ENCODE measurements around the gene STK24.

The STK24 gene

DNA sequence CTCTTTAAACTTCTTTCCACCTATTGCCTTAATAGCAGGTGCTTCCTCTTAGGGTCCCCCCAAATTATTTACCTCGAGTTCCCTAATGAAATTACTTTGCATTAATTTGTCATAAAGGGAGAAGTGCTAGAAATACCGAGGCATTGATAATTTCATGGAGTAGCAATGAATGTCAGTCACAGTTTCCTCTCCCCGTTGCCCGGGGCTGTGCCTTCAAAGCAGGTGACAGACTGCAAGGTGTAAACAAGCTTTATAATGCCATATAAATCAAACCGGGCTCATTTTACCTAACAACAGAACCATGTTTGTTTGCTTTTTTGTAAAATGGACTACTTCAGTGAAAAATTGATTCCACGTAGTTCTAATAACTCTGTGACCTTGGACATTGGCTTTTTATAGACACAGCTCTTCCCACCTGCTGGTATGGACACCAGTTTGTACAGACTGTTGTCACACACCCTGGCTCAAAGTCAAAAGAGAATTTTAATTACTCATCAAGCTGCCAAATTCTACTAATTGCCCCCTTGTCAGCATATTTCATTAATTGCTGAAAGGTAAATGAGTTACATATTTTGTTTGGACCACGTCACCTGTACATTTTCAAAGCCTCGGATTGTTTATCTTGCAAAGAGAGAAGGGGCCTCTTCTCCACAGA lies 171.1 kb downstream of the STK24 start:
- Mint-ChIP-seq H3K9me3 (no peaks in the 10 kb centered on the region), H3K27ac (no peak overlapping the region), H3K36me3 (no peaks in the 10 kb centered on the region), H3K4me3 (no peak overlapping the region), H3K4me1 (no peaks in the 10 kb centered on the region), H3K27me3 (no peaks in the 10 kb centered on the region)
- no peak for DNase-seq
- CTCF ChIA-PET: no interaction called here

DNA sequence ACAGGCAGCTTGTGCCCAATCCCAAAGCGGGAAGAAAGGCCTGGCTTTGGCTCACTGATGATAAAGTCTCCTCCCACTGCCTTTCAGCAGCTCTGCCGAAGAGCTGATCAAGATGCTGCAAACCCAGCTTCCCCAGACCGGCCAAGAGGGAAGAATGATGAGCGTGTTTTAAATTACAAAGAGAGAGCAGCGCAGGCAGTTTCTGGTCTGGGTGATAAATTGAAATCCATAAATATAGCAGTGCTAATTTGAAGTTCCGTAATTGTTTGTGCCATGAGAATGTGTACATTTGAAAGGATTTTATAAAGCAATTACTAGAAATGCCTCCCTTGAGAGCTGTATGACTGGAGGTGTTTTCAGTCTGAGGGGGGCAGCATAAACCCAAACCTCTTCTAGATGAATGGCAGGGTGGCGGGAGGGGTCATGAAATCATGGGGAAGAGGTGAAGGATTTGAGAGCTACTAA lies 171.8 kb downstream of the STK24 start:
- Mint-ChIP-seq H3K4me3 (no peak overlapping the region), H3K4me1 (no peaks in the 10 kb centered on the region), H3K36me3 (no peaks in the 10 kb centered on the region), H3K27ac (no peak overlapping the region), H3K9me3 (no peaks in the 10 kb centered on the region), H3K27me3 (no peaks in the 10 kb centered on the region)
- DNase-seq: no peak
- CTCF ChIA-PET: no interaction called here

DNA sequence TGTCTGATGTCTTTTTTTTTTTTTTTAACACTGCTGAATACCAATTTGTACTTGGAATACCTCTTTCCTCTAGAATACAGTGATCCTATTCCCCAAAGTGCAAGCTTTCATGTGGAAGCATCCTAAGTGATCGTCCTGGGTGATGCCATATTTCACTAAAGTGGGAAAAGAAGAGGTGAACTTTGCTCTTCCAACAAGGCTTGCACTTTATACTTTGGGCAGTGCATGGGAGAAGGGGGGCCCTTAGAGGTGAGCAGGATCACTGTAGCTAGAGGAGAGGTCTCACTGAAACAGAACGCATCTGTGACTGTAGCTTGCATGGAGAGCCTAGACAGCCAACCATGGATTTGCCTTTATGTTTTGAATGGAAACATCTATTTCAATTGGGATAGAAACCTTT lies 173.8 kb downstream of the STK24 start:
- Mint-ChIP-seq H3K27me3 (peaks cover 5% of the 10 kb centered on the region), H3K27ac (no peak overlapping the region), H3K36me3 (no peaks in the 10 kb centered on the region), H3K9me3 (no peaks in the 10 kb centered on the region), H3K4me1 (no peaks in the 10 kb centered on the region), H3K4me3 (no peak overlapping the region)
- no peak for DNase-seq
- CTCF ChIA-PET: interaction anchor here (0.6 to 1.2 kb wide), 2 partner anchors 8 to 245 kb away, joined by 3 to 4 read pairs; no protein-coding TSS in a partner anchor

DNA sequence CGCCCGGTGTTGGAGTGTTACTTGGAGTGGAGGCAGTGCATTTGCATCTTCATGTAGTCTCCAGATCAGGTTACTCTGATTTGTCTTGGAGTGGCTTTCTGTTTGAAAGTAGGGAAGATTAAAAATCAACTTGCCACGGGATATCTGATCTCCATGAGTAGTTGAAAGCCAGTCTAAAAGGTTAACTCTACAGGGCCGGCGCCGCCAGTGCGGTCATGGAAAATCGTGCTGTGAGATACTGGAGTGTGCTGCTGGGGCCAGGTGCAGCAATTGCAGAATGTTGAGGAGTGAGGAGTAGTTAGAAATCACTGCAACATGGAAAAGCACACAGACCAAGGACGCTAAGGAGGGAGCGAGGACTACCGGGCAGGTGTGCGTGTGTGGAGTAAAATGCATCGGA lies 175.0 kb downstream of the STK24 start:
- no peak overlapping the region for H3K4me3 Mint-ChIP-seq
- no peak overlapping the region for H3K27ac Mint-ChIP-seq
- no peaks in the 10 kb centered on the region for H3K36me3 Mint-ChIP-seq
- no peaks in the 10 kb centered on the region for H3K4me1 Mint-ChIP-seq
- H3K27me3 Mint-ChIP-seq: peaks cover 5% of the 10 kb centered on the region
- CTCF ChIA-PET: interaction anchor here (0.6 kb wide), 1 partner anchor 9 kb away, joined by 3 read pairs; no protein-coding TSS in a partner anchor
- H3K9me3 Mint-ChIP-seq: no peaks in the 10 kb centered on the region
- DNase-seq: no peak

DNA sequence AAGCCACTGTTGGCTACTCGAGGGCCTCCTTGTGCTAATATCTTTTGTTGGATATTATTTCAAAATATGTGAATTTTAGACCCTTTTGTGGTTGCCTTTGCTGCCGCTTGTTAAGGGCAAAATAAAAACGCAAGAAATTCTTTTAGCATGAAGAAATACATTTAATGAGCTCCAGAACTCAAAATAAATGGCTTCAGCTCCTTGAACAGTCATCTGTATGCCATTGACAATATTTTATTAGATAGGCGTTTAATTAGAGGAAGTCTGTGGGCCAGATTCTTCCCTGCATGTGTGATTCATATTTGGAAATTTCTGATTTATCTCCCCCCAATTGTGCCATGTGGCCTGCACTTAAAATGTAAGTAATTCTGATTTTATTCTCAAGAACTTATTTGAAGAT lies 177.2 kb downstream of the STK24 start:
- Mint-ChIP-seq H3K36me3 (no peaks in the 10 kb centered on the region), H3K4me1 (no peaks in the 10 kb centered on the region), H3K27me3 (peaks cover 8% of the 10 kb centered on the region), H3K9me3 (no peaks in the 10 kb centered on the region), H3K4me3 (no peak overlapping the region), H3K27ac (no peak overlapping the region)
- no peak for DNase-seq
- CTCF ChIA-PET: interaction anchor here (0.6 kb wide), 1 partner anchor 67 kb away, joined by 4 read pairs; no protein-coding TSS in a partner anchor

DNA sequence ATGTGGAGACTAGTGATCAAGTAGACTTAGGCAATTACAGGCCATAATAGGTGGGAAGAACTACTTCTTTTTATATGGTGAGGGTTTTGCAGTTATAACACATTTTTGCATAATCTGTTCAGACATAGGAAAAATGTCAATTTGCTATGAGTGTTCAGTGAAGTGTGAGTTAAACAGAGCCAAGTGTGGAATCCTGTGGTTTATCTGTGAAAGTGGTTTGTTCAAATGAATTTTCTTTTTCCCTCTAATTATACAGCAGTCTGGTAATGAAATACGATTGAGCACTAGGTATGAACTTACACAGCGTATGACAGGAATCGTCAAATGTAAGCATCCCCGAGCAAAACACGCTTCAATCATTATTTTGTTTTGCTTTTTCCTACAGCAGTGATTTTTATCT lies 178.3 kb downstream of the STK24 start:
- H3K27ac Mint-ChIP-seq: no peak overlapping the region
- CTCF ChIA-PET: no interaction called here
- no peak overlapping the region for H3K4me3 Mint-ChIP-seq
- no peak for DNase-seq
- peaks cover 8% of the 10 kb centered on the region for H3K27me3 Mint-ChIP-seq
- H3K9me3 Mint-ChIP-seq: no peaks in the 10 kb centered on the region
- no peaks in the 10 kb centered on the region for H3K4me1 Mint-ChIP-seq
- H3K36me3 Mint-ChIP-seq: no peaks in the 10 kb centered on the region

DNA sequence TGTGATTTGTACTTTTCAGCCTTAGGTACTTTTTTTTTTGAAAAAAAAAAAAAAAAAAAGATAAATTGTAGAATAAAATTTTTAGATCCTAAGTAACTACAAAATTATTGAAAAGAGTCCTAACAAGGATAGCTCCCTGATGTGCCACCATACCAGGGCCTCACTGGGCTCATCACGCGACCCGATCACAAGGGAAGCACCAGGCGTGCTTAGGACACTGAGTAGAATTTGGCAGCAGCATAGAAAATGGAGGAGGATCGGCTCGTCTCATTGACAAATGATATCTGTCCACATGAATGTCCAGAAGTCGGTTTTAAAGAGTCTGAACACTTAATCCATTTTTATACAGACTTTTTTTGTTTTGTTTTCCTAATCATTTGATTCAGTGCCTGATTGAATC lies 179.0 kb downstream of the STK24 start:
- H3K27ac Mint-ChIP-seq: no peak overlapping the region
- no peaks in the 10 kb centered on the region for H3K4me1 Mint-ChIP-seq
- no peaks in the 10 kb centered on the region for H3K36me3 Mint-ChIP-seq
- no peaks in the 10 kb centered on the region for H3K9me3 Mint-ChIP-seq
- H3K4me3 Mint-ChIP-seq: no peak overlapping the region
- H3K27me3 Mint-ChIP-seq: peaks cover 8% of the 10 kb centered on the region
- no peak for DNase-seq
- CTCF ChIA-PET: no interaction called here

DNA sequence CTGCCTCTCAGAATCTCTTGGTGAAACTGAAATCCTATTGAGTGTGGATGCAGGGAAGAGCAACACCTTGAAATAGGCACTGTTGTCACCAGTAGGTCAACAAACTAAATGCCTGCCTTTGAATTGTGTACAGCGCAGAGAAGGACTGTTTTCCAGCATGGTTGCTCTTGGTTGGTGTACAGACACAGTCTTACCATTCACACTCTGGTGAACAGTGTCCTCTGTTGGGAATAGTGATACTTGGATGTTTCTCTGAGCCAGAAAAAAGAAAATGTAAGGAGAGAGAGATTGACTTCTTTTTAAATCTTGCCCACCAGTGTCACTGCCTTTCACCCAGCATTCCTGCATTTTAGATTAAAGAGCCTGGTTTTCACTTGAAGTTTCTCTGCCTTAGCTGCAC lies 179.7 kb downstream of the STK24 start:
- CTCF ChIA-PET: no interaction called here
- H3K36me3 Mint-ChIP-seq: no peaks in the 10 kb centered on the region
- H3K27ac Mint-ChIP-seq: no peak overlapping the region
- H3K4me1 Mint-ChIP-seq: no peaks in the 10 kb centered on the region
- H3K4me3 Mint-ChIP-seq: no peak overlapping the region
- no peak for DNase-seq
- H3K27me3 Mint-ChIP-seq: peaks cover 11% of the 10 kb centered on the region
- H3K9me3 Mint-ChIP-seq: no peaks in the 10 kb centered on the region

DNA sequence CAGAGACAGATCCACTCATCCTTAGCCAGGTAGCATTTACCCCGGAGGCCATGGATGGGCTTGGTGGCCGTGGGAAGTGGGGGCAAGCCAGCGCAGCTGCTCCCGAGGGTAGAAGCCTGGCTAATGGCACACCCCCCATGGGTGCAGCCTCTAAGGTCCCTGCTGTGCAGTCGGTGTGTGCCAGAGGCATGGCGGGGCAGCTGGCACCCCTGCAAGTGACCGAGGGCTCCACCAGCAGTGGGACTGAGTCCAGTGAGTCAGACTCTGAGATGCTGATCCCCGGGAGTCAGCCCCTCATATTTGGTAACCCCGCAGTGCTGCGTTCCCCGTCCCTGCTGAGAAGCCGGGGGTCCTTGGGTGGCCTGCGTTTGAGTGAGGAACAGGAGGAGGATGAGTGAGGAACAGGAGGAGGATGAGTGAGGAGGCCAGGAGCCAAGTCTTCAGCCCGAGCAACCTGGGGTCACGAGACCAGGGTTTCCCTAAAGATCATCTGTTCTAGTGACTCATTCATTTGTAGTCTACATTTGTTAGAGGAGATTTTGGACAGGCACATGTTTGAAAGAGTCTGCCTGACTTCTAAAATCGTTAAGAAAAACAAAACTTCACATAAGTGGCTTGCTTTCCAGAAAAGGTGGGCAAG lies 180.7 kb downstream of the STK24 start:
- no peak for DNase-seq
- H3K36me3 Mint-ChIP-seq: no peaks in the 10 kb centered on the region
- peaks cover 13% of the 10 kb centered on the region for H3K27me3 Mint-ChIP-seq
- no peak overlapping the region for H3K4me3 Mint-ChIP-seq
- H3K27ac Mint-ChIP-seq: no peak overlapping the region
- CTCF ChIA-PET: no interaction called here
- H3K9me3 Mint-ChIP-seq: no peaks in the 10 kb centered on the region
- H3K4me1 Mint-ChIP-seq: no peaks in the 10 kb centered on the region
